Esophagus muscularis mucosa (tissue), 3 donors: Measurements from ENCODE around the gene CHRNA3.

Experiments used
- POLR2A ChIP-seq: fragments of 450-650 bp; IDR thresholded peaks from one replicate; pipeline ENCODE4 v1.6.1; 2017; ENCODE audit warnings: antibody characterized with exemption, moderate library complexity, mild to moderate bottlenecking, low read depth
- POLR2AphosphoS5 ChIP-seq, 2 donors: sonication (generic); formaldehyde crosslinking; IDR thresholded peaks; one replicate each; pipeline ENCODE4 v1.6.1; 2017; ENCODE audit warnings: antibody characterized with exemption in 2 of 2
- TF ChIP-seq, protein P1 (sequence below), 3 experiments: fragments of 200-600 bp in 2 of 3; fragments of 450-650 bp in 1 of 3; sonication (generic) in 2 of 3; IDR thresholded peaks; one replicate each; pipeline ENCODE4 v1.5.1; 2017 to 2019; ENCODE audit warnings: antibody characterized with exemption in 3 of 3, mild to moderate bottlenecking in 2 of 3, moderate library complexity in 1 of 3

DNA sequence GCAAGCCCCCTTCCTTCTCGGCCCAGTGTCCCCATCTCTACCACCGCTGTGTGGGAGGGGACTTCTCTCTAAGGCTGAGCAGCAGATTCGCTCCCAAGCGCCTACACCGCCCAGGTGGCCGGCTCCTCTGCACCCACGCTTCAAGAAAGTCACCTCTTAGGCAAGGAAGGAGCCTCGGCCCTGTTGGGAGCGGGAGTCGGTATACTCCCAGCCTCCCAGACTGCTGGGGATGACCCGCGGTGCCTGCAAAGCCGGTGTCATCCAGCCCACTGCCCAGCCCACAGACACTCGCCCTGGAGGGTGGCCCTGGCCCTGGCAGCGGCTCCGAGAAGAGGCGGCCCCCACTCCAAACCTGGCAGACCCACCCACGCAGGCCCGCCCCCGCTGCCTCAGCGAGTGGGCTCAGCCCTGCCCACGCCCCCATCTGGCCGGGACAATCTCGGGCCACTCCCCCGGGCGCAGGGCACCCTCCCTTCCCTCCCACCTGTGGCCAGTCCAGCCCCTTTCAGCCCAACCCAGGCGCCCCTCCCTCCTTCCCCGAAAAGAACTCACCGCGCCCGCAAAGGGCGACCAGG is 19.8 kb upstream of the CHRNA3 start:
- TF ChIP-seq, protein P1, sequence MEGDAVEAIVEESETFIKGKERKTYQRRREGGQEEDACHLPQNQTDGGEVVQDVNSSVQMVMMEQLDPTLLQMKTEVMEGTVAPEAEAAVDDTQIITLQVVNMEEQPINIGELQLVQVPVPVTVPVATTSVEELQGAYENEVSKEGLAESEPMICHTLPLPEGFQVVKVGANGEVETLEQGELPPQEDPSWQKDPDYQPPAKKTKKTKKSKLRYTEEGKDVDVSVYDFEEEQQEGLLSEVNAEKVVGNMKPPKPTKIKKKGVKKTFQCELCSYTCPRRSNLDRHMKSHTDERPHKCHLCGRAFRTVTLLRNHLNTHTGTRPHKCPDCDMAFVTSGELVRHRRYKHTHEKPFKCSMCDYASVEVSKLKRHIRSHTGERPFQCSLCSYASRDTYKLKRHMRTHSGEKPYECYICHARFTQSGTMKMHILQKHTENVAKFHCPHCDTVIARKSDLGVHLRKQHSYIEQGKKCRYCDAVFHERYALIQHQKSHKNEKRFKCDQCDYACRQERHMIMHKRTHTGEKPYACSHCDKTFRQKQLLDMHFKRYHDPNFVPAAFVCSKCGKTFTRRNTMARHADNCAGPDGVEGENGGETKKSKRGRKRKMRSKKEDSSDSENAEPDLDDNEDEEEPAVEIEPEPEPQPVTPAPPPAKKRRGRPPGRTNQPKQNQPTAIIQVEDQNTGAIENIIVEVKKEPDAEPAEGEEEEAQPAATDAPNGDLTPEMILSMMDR (IDR thresholded peaks at IDR 0.05), result no peak
- TF ChIP-seq POLR2AphosphoS5 (IDR thresholded peaks at IDR 0.05) (no peak), POLR2A (no peak)
